HG02852 (cell line): Measurements from ENCODE around the gene EVA1B.
A peak's percentile ranks its signal among the peaks of the same experiment; 100 is the strongest.

Source experiments
- ATAC-seq: cut with Tn5 transposase; IDR thresholded peaks from one replicate; pipeline ENCODE4 v1.9.1; 2021; ENCODE audit warnings: mild to moderate bottlenecking, moderate library complexity; ENCODE audit not compliant: unreplicated experiment

The EVA1B gene, protein sequence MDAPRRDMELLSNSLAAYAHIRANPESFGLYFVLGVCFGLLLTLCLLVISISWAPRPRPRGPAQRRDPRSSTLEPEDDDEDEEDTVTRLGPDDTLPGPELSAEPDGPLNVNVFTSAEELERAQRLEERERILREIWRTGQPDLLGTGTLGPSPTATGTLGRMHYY

DNA sequence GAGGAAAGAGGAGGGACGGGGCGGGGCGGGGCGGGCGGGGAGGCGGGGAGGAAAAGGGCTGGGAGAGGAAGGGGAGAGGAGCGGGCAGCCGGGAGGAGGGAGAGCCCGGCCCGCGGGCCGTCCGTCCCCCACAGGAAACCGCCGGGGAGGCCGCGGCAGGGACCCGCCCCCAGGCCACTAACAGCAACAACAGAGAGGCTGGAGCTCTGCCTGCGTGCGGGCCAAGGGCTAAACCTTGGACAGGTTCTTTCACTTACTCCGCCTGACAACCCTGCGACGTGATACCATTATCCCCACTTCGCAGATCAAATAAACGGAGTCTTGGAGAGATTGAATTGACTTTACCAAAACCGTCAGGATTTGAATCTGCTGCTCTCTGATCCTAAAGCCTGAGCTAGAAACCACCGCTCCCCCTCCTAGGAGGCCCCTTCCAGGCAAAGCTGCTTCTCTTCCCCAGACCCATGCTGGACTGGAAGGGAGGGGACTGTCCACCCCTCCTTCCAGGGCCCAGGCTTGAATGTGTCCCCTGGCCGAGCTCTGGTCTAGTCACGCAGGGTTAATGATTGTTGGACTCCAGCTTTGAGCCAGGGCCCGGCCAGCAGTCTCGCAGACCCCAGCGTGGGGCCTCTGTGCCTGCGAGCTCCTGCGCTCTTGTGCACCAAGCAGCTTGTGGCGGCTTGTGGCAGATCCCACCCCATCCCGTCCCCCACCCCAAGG lies at the start of gene EVA1B:
Gene EVA1B (minus strand): TSS at position 10 of the 717 bp plus-strand sequence. CDS start 608 bp downstream, outside the sequence.
- ATAC-seq: peak; percentile 39

DNA sequence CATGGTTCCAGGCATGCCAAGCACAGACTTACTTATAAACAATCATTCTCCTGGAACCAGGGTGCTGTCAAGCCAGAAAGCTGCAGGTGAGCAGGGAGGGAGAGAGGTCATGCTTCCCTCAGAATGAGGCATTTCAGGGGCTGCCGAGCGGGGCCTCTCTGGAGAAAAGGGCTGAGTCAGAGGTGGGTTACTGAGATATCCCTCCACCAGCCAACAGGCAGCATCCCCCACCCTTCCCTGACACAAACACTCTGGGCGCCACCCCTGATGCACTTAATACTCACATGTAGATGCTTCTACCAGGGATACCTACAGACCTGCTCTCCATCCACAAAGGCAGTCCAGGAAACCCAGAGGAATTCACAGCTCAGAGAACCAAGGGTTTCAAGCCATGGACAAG lies 49.2 kb upstream of the EVA1B start:
- ATAC-seq: no peak

DNA sequence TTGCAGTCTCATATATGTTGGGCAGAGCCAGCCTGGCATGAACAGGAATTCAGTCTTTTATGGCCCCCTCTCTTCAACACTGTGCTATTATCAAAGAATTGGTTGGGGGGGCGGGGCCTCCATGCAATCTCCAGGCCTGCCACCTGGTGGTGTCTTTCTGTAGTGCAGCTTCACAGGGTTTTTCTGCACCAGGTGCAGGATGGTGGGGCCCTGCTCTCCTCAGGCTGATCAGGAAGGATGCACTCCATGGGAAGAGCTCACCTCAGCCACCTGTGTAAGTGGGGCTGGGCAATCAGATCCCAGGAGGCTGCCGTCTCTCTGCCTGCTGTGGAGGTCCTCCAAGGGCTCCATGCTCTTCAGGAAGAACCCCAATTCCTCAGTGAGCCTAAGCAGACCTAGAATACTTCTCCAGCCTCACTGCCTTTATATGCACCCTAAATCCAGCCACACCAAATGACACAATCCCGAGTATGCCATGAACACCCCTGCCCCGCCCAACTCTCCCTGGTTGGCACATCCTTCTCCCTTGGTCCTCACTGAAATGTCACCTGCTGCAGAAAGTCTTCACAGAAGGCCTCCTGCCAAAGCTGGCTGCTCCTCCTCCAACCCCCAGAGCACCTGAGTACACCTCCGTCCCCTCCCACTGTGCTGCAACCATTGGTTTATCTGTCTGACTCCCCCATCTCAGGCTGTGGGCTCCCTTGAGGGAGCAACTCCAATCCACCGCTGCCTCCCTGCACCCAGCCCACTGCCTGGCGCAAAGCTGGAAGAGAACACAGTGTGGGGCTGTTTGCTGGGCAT lies 45.8 kb upstream of the EVA1B start:
- no peak for ATAC-seq

DNA sequence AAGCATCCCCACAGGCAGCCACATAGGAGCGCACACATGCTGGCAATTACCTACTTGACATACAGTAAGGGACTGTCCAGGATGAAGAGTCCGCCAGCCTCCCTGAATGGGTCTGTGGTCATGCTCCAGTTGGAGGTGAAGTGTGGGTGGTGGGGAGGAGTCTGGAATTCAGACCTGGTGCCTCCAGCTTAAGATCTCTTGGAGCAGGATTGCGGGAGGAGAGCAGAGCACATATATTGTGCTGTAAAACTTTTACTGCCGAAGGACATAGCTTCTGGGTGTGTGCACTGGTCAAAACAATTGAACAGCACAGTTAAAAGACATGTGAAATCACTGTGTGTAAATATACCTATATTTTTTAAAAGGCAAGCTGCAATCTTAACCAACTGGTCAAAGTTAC lies 44.4 kb upstream of the EVA1B start:
- no peak for ATAC-seq

DNA sequence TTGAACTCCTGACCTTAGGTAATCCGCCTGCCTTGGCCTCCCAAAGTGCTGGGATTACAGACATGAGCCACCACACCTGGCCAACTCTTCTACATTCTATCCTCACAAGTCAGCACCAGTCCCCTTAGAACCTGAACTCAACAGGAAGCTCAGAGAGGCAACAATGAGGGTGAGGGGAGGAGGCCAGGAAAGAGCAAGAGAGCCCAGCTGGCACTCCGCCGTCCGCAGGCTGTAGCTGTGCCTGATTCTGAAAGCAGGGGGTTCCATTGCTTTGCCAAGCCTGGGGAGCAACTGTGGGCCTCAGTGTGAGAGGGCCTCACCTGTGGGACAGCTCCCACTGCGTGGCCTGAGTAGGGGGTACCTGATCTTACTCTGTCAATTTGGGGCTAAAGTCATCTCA lies 43.6 kb upstream of the EVA1B start:
- no peak for ATAC-seq

DNA sequence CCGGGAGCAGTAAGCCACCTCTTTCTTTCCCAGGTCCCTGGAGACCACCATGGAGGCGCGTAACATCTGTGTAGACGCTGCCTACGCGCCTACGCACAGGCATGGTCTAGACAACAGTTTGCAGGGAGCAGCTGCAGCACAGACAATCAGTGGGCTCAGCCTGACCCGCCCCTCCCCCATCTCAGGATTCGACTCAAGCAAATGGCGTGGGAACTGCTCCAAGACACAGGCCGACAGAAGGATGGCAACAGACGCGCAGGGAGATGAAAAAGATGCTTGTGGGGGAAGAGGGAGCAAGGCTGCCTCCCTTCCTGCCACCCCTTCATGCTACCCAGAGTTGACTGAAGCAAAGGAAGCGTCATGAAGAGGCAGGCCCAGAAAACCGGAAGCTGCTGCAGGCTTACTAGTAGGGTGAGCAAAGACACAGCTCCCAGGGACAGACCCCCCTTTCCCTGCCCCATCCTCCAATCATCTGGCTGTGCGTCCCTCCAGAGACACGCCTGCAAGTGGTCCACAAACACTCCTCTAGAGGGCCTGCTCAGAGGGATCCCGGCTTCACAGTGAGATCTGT lies 42.7 kb upstream of the EVA1B start:
- no peak for ATAC-seq

DNA sequence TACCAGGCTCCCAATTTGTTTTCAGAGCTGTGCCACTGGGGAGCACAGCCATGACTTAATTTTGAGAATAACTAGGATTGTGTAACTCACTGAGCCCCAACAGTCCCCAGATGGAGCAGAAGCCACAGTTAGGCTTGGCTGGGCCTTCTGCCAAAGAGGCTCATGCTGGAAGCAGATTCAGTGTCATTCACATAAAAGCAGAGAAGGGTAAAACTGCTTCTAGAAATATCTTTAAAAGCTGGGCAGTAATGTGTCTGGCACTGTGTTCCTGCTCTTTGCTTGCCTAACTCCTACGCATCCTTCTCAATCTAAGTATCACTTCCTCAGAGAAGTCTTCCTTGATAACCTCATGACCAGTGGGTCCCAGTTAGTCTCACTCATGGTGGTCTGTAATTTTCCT lies 41.9 kb upstream of the EVA1B start:
- ATAC-seq: no peak

DNA sequence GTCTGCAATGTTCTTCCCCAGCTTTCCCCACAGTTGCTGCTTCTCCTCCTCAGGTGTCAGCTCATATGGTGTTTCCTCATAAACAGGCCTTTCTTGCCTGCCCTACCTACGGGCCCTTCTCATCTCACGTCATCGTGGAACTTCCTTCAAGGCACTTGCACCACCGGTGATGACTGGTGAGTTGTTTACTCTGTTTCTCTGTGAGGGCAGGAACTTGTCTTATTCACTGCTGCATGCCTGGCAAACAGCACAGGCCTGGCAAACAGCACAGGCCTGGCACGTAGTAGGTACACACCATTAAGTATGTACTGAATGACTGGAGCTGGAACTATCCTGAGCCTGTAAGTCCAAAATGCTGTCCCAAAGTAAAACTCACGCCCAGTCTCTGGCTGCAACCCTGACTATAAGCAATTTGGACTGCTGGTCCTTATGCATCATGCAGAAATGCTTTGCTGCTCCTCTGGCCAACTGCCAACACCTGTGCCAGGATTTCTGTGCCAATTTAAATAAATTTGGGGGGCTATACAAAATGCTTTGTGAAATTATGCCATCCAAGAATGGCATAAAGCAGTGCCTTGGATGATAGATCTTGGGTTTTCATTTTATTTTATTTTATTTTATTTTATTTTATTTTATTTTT lies 36.6 kb upstream of the EVA1B start:
- ATAC-seq: no peak

DNA sequence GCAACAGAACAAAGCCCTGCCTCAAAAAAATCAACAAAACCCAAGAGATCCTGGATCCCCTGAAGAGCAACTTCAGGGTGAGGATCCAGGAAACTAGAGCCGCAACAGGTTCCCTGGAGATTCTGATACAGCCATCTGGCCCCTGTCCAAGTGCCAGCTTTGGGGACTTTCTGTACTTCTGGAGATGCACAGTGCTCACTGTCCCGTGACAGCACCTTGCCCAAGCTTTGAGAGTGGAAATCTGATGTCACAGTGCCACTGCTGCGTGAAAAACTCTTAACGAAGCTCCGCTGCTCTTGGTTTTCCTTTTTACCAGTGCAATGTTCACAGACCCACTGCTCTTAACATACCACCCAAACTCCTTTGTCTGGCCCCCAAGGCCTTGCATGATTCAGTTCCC lies 35.9 kb upstream of the EVA1B start:
- ATAC-seq: no peak

DNA sequence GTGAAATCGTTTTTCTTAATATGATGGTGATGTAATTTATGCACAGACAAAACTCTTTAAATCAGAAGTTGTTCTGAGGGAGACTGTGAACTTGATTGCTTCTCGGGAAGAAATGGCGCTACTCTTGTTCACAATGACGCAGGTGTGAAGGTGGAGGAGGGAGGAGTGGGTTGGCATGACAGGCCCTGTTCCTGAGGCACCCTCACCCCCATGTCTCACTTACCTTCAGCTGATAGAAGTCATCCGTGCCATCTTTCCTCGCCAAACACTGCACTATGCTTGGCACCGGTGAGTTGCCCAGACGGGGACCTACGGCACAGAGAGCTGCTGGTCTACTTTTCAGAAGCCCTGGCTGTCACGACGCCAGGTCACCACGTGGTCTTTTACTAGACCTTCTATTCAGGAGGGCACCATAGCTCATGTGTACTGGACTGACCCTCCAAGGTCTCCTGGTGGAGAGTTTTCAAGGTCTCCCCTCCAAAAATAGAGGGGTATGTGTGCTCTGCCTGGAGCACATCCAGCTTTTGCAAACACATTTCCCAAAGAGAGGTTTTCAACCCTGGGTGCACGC lies 35.2 kb upstream of the EVA1B start:
- no peak for ATAC-seq

DNA sequence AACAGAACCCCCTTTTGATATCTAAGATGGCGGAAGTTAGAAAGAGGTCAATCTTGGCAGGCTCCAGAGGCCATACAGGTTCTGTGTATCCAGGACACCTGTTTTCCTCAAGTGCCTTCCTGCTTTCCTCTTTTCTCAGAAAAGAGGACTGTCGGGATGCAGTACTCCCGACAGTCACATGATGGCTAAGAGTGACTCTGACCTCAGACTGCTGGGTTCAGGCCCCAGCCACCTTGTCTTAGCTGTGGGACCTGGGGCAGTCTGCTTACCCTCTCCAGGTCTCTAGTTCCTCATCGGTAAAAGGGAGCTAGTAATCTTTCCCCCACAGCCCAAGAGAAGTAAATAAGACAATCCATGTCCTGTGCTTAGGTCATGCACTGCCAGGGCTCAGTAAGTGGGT lies 32.4 kb upstream of the EVA1B start:
- ATAC-seq: no peak

DNA sequence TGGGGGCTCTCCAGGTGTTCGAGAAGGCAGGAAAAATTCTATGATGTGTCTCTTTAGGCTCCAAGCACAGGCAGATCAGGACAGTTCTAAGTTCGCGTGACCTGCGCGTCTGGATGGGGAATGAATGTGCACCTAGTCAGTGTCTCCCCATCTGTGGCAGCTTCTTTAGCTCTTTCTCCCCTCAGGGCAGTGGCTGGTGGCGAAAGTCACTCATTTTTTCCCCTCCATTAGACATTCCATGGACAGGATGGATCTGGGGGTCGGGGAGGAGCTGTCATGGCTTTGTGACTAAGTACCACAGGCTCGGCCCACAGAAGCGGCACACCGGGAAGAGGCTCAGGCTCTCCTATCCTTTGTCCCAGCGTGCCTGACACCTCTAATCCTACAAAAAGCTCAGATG lies 31.0 kb upstream of the EVA1B start:
- ATAC-seq: no peak

DNA sequence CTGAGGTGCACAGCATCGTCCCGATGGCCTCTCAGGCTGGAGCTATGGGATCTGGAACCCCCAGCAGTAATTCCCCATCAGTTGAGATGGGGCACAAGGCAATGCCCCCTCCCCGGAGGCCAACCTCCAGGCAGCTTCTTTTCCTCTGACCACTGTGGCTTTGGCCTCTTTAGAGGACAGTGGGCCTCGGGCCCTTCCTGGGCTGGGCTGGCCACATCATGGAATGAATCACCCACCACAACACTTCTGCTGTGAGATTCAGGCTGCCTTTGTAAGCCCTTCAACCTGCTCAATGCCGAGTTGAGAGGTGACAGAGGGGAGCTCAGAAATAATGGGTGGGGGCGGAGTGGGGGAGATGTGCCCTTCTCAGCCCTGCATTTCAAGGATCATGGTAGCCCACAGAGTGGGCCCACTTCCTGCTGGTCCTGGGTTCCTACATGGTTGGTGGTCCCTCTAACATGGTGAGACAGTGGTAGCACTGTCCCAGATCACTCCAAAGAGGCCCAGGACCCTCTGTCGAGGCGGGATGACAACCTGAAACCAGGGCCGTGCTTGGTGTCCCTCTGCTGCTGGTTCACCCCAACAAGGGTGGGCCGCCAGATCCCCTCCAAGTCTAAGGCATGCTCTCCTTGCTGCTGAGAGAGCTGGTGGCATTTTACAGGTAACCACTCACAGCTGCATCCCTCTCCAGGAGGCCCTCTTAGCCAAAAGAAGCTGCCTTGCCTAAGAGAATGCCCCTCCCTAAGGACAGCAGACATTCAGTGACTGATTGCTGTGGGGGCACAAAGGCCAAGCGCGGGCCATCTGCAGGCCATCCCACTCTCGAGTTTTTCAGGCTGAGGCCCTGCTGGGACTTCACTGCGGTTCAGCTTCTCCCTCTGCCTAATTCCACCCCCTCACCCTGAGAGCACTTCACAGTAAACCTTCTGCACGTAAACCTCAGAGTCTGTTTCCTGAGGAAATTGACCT lies 29.7 kb upstream of the EVA1B start:
- no peak for ATAC-seq

DNA sequence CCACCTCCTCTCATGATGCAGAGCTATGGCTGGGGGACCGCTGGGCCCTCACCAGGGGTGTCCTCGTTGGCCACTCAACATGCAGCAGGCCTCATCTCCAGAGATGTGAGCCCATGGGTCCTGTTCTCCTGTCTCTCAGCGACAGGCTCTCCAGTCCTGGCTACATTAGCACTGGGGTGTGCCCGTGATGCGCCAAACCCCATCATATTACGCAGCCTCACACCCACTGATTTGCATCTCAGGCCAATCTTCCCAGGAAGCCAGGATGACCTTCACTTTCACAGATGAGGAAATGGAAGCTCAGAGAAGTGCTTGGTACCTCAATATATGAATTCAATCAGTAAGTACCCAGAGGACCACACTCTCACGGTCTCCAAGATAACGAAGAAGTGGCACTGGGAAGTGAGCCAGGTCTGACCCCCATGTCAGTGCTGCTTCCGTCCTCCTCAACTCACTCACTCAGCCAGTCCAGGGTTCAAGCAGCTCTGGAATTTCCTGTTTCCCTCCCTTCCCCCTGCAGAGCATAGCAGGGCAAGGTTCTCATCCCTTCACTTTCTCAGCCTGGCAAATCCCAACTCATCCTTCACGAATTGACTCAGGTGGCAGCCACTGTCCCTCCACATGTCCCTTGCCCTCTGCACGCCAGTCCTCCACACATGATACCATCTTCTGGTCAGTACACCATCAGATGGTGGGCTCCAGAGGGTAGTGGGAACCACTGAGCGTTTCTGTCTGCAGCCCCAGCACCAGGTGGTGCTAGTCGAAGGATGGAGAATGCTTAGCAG lies 28.9 kb upstream of the EVA1B start:
- ATAC-seq: no peak

DNA sequence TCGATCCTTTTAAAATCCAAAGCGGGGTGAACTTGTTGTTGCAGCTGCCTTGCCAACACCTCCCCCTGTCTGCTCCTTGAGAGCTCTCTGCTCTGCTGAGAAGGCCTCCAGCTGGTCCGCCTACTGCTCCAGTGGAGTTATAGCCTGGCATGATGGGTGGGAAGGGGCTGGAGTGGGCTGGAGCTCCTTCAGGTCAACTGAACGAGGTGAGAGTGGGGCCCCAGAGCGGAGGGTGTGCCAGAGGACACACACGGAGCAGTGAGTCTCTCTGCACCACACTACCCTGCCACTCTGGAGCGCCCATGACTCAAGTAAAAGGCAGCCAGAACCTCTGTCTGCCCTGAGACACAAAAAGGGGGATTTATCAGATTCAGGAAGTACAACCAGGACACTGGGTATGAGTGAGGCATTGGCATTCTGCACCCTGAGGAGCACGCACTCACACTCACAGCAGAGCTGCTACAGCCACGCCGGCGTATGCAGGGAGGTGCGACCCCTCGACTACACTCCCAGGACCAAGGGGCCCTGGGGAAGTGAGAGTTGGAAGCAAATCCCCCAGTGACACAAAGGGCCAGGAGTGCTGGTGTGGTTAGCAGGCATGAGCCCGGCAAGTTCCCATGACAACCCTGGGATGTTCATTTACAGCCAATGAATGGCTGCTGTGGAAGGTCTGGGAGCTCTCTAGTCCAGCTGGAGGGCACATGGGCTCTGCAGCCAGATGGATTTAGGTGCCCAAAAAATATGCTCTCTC lies 28.0 kb upstream of the EVA1B start:
- no peak for ATAC-seq

DNA sequence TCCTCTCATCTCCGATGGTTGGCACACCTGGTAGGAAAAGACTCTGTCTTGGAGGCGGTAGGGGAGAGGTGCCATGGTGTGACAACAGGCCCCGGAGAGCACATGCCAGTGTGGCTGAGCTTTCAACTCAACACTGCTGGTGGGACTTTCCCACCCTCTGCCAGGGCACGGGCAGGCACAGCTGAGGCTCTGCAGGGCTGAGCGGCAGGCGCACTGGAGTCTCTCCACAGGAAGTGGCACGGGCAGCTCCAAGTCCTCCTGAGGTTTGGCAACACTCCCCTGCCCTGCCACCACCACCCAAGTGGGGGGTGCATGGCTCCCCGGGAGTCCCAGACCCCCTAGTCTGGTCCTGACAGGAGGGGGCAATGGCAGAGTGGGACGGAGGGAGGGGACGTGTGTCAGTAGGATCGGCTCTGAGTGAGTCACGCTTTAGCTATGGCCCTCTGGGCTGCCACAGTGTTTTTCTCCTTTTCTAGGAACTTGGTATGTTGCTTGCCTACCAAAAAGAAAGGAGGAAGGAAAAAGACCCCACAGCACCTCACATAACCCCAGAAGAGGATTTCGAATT lies 27.3 kb upstream of the EVA1B start:
- ATAC-seq: no peak

DNA sequence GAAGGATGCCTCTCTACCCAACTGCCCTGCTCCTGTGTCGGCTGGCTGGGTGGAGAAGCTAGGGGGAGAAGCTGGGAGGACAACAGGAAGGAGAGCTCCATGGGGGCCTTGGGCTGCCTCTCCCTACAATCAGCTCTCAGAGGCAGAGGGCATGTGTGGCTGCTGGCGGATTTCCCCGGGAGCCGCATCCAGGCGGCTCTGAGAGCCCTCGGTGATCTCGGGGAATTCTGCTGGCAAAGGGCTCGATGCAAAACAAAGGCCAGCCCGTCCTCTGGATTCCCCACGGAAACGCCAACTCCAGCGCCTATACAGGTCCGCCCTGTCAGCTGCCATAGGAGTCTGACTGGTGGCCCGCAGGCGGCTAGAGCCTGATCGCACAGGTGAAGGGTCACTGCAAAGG lies 26.4 kb upstream of the EVA1B start:
- ATAC-seq: no peak

DNA sequence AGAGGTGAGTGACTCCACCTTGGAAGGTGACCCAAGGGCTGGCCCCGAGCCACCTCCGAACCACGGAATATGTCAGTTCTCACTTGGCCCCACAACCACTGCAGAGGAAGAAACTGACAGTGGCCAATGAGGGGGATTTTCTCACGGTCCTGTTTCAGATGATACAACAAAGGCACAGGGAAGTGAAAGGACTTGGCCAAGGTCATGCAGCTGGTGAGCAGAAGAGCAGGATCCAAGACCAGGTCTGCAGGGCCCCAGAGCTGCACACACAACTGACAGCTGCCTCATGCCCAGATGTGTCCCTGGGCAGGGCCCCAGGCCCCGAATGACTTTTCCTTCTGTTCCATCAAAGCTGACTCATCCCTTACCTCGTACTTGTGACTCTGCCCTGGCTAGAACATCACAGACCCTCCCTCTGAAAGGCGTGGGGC lies 25.8 kb upstream of the EVA1B start:
- ATAC-seq: no peak
